HuH-7.5 (cell line): ENCODE measurements around the gene VAV3.

Source experiments
- DNase-seq: peaks from one replicate; pipeline ENCODE4 v3.0.0; 2011; ENCODE audit warnings: low spot score

Gene VAV3

GRCh38 chr1:107531065-107531908, 433.7 kb downstream of the VAV3 start:
- no peak for DNase-seq

- DNase-seq: no peak
Measured at GRCh38 chr1:107530543-107530942, 434.4 kb downstream of the VAV3 start.

DNA sequence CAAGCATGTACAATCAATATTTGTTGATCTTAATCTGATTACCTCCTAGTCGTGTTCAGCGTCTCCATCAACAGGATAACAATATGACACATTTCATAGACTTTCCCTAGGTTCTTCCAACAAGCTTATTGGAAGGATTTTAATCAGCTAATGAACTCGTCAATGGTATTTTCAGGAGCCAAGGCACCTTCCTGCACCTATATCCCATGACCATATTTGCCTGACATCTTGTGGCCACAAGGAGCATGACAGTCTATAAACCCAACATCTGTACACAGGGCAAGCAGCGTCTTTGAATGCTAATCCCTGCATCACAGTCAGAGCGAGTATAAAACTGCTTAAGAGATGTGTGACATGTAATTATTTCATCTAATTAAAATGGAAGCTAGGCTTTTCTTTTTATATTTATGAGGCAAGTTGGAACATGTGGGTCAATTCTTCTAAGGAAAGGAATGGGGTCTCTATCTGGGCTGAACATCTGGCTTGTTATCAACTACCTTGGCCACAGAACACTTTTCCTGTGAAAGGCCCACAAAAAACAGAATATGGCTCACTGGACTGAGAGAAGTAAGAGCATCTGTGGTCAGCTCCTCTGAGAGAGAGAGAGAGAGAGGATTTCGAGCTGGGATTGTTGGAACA, 435.4 kb downstream of the VAV3 start:
- DNase-seq: peak; percentile 40

DNA sequence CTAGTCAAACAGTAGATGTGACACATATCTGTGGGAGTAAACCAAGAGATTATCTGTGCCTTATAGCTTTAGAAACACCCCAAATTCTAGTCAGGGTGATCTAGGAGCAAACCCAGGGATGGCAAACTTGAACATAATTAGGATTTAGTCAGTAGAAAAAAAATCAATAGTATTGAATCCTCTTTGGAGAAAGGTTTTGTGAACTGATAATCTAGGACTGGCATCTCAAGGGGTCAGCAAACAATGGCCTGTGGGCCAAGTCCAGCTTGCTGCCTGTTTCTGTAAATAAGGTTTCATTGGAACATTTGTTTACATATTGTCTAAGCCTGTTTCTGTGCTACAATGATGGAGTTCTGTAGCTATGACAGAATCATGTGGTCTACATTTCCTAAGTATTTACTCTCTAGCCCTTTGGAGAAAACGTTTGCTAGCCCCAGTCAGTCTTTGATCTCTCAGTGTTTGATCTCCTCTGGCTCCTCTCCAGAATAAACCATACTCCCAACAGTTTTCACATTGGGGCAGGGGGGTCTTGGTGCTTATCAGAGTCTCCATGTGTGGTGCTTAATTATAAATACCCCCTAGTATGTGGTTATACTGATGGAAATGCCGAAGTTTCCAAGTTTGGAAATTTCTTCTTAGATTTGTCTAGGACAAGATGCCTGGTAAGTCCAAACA, 438.3 kb downstream of the VAV3 start:
- no peak for DNase-seq

GRCh38 chr1:107525961-107526360, 439.0 kb downstream of the VAV3 start:
- DNase-seq: no peak

DNA sequence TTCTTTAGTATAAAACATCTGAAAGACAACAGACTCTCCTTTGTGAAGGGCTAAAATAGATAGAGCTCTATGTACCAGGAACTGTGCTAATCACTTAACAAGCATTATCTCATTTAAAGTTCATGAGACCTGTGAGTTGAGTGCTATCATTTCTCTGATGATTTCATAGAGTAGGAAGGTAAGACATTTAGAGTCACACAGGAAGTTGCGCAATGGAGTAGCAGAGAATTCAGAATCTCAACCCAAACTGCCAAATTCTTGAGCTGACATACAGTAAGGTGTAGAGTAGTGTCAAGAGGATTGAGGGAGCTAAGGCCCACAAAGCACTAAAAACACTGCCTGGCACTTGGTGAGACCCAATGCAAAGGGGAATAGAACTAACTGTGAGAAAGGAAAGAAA, 439.8 kb downstream of the VAV3 start:
- no peak for DNase-seq

- DNase-seq: no peak
Measured at GRCh38 chr1:107524301-107524700, 440.7 kb downstream of the VAV3 start.

DNA sequence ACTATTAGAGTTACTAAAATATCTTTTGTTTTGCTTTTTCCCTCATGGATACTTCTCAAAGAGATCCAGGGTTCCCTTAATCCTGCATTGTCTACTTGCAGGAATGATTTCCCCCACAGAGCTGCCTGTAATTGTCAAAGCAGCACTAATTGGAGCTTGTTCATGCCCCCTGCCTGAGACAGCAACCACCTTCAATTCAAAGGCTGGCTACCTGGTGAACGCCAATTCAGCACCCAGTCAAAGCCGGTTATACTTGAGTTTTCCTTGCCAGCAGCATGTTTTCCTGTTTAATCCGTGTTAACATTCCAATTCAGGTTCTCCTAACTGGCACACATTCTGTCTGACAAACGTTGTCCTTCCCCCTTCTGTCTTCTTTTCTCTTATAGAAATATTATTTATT, 441.2 kb downstream of the VAV3 start:
- no peak for DNase-seq

- DNase-seq: no peak
Measured at GRCh38 chr1:107523061-107523460, 441.9 kb downstream of the VAV3 start.
